ENCODE data around the gene LINC00632. TPM values are rescaled to one million over a fixed set of nuclear protein-coding genes. Genes with fewer than 3 reads are reported as not detected.

Gene LINC00632
- total and polyA plus RNA-seq, 4 donors: 0.15 to 28.7 (median 0.32) TPM

DNA sequence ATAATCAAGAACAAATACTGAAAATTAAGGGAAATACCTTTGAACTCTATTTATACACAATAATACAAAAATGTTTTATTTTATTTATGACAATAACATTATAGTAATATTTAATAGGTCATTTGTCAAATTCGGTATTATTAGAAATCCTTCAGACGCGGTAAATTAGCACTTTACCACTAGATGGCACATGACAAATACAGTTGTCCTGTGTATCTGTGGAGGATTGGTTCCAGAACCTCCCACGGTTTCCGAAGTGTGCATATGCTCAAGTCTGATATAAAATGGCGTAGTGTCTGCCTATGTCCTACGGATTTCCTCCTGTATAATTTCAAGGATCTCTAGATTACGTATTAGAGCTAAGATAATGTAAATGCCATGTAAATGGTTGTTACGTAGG is 8.1 kb upstream of the LINC00632 start (continued):
- TF ChIP-seq GABPA (IDR thresholded peaks at IDR 0.05 in 1 of 2, conservative IDR thresholded peaks at IDR 0.05 in 1 of 2): no peak

DNA sequence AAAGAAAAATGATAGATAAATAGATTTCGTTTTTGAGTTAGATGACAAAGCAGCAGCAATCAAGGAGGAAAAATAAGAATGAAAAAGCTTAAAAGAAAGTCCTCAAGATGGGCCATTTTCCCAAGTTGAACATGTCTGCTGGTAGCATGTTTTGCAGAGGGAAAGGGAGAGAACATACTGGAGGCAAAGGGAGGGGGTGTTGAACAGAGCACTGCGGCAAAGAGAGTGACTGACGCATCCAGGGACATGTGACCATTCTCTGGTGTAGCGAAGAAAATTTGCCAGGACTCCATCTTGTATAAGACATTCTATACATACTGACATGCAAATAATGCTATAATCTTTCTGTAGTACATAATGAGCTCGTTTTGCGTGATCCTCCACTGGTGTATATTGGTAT is 1.2 kb downstream of the LINC00632 start:
- TF ChIP-seq CTCF (IDR thresholded peaks at IDR 0.05; ENCODE audit: low read depth, low read length, missing input control) (no peak), NR2F2 (IDR thresholded peaks at IDR 0.05) (no peak), MAX (IDR thresholded peaks at IDR 0.05) (no peak), RXRA (IDR thresholded peaks at IDR 0.05) (no peak), ZBTB33 (IDR thresholded peaks at IDR 0.05) (no peak), YY1 (IDR thresholded peaks at IDR 0.05) (no peak), JUND (IDR thresholded peaks at IDR 0.05) (no peak), HNF4A (conservative IDR thresholded peaks at IDR 0.05) (no peak), HNF4G (IDR thresholded peaks at IDR 0.05) (no peak), GABPA (IDR thresholded peaks at IDR 0.05 in 1 of 2, conservative IDR thresholded peaks at IDR 0.05 in 1 of 2) (no peak), REST (IDR thresholded peaks at IDR 0.05) (no peak), FOXA2 (IDR thresholded peaks at IDR 0.05) (no peak), FOXA1 (IDR thresholded peaks at IDR 0.05) (no peak), TAF1 (conservative IDR thresholded peaks at IDR 0.05) (no peak), ATF3 (IDR thresholded peaks at IDR 0.05) (no peak), EGR1 (IDR thresholded peaks at IDR 0.05; ENCODE audit: low read depth in 2 of 2) (no peak)
- H3K27ac ChIP-seq (ENCODE audit: low read depth in 1 of 2, low read length in 2 of 2): no peak overlapping the region
- DNase-seq (ENCODE audit: low spot score): no peak

More for the DNA sequence above, 1.2 kb downstream of the LINC00632 start:
- no peaks in the 10 kb centered on the region for H3K4me1 ChIP-seq (ENCODE audit: control insufficient read depth in 4 of 4, insufficient read depth in 4 of 4, low read length in 3 of 4)
- H3K4me3 ChIP-seq (ENCODE audit: low read depth in 1 of 3, low read length in 3 of 3): no peak overlapping the region
- peaks cover 0 to 3% (median 0%) of the 10 kb centered on the region in 4 donors for H3K27me3 ChIP-seq (ENCODE audit: control insufficient read depth in 4 of 4, insufficient read depth in 4 of 4, low read length in 3 of 4)
- 61% methylated on average over 6 of the region's 6 CpGs for WGBS
- H3K9ac ChIP-seq (ENCODE audit: low read depth in 1 of 2, low read length in 2 of 2): no peak overlapping the region
- H3K9me3 ChIP-seq (ENCODE audit: control insufficient read depth in 4 of 4, low read length in 3 of 4): no peaks in the 10 kb centered on the region
- H3K36me3 ChIP-seq (ENCODE audit: control insufficient read depth in 4 of 4, insufficient read depth in 3 of 4, low read depth in 1 of 4, low read length in 3 of 4): no peaks in the 10 kb centered on the region

Data from liver (tissue), 9 donors.